Choroid plexus epithelial cell (primary cell): ENCODE data around the gene OTOL1.

Source experiments
- DNase-seq: peaks from one replicate; pipeline ENCODE4 v3.0.0-alpha.2; 2010; ENCODE audit warnings: low read depth
- H3K4me3 ChIP-seq: 2 replicates; pipeline ENCODE4 v1.5.1; 2011; ENCODE audit warnings: low read depth, mild to moderate bottlenecking, control low read depth, low read length, moderate library complexity
- TF ChIP-seq, protein P1 (sequence below): conservative IDR thresholded peaks from 2 replicates; pipeline ENCODE4 v1.5.1; 2011; ENCODE audit warnings: low read depth, mild to moderate bottlenecking, control low read depth, inconsistent platforms, low read length, moderate library complexity

The OTOL1 gene

DNA sequence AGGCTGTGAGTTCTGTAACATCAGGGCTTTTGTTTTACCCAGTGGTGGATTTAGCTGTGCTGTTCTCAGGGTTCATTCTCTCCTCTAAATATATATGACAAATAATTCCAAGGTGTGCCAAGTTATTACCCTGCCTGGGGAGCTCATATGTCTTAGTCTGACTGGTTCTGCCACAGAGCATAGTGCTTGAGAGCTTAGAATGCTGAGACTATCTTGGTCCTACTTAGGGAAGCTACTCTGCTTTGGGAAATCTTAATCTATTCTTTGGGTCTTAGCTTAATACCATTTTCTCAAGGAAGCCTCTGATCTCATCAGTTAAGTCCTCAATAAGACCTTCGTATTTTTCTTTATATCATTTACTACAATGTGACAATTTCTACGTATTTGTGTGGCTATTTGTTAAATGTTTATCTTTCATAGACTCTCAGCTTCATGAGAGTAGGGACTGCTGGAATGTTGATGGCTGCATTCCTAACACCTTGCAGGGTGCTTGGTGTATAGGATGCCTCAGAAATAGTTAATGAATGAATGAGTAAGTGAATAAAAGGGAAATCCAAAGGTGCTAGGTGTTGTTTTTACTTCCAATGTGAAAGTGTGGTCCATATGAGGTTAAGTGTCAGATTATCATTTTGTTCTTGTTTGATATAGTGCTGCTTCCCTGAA is 1.8 kb downstream of the OTOL1 start:
- TF ChIP-seq, protein P1, sequence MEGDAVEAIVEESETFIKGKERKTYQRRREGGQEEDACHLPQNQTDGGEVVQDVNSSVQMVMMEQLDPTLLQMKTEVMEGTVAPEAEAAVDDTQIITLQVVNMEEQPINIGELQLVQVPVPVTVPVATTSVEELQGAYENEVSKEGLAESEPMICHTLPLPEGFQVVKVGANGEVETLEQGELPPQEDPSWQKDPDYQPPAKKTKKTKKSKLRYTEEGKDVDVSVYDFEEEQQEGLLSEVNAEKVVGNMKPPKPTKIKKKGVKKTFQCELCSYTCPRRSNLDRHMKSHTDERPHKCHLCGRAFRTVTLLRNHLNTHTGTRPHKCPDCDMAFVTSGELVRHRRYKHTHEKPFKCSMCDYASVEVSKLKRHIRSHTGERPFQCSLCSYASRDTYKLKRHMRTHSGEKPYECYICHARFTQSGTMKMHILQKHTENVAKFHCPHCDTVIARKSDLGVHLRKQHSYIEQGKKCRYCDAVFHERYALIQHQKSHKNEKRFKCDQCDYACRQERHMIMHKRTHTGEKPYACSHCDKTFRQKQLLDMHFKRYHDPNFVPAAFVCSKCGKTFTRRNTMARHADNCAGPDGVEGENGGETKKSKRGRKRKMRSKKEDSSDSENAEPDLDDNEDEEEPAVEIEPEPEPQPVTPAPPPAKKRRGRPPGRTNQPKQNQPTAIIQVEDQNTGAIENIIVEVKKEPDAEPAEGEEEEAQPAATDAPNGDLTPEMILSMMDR: no peak
- H3K4me3 ChIP-seq: no peak overlapping the region
- DNase-seq: no peak

DNA sequence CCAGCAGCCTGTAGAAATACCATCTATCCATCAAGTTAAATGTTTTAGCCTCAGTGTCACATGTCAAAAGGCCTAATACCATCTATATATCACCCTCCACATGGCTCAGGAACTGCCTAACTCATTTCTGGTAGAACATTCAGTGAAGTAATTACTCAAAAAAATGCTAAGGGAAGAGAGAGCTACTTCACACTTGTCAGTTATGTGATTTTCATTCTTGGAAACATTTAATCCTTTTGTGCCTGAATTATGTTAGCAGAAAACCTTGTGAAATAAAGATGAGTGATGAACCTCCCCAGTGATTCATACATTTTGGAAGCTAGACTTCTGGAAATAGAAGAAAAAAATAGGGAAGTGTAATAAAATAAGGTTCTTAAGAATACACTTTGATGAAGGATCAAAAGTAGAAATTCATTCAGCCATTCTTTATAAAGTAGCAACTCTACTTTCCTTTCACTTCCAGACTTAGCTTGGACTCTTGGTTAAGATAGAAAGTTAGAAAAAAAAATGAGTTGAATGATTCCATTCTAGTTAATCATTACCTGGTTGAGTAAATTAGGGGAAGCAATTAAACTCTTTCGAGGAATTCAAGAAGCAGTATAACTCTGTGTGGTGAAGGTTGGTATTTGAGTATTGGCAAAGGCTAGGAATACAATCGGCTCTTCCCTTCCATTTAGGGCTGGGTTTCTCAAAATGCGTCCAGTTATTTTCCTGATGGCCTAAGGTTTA is 3.6 kb downstream of the OTOL1 start:
- TF ChIP-seq, protein P1: no peak
- no peak overlapping the region for H3K4me3 ChIP-seq
- DNase-seq: no peak

GRCh38 chr3:161503271-161503670 is 6.7 kb downstream of the OTOL1 start:
- DNase-seq: no peak
- no peak overlapping the region for H3K4me3 ChIP-seq
- TF ChIP-seq, protein P1: no peak

- peak; percentile 18 for DNase-seq
- TF ChIP-seq, protein P1: peak; percentile 44
- H3K4me3 ChIP-seq: no peak overlapping the region
These were observed 12.4 kb downstream of the OTOL1 start for GRCh38 chr3:161508852-161509477.

GRCh38 chr3:161510510-161511260 is 14.1 kb downstream of the OTOL1 start:
- no peak overlapping the region for H3K4me3 ChIP-seq
- DNase-seq: no peak
- TF ChIP-seq, protein P1: no peak

- H3K4me3 ChIP-seq: no peak overlapping the region
- no peak for DNase-seq
- TF ChIP-seq, protein P1: no peak
These were observed 27.3 kb downstream of the OTOL1 start for GRCh38 chr3:161523916-161524315.
